HepG2 (cell line): ENCODE measurements around the gene FAM234B. TPM values are rescaled to one million over a fixed set of nuclear protein-coding genes. Genes with fewer than 3 reads are reported as not detected.

Experiments
- ATAC-seq: fragments of 200-7000 bp; cut with Tn5 transposase; 3 replicates; pipeline ENCODE4 v1.9.1; 2020; ENCODE audit warnings: mild to moderate bottlenecking, moderate library complexity
- BruUV-seq: library from RNA; stranded (reverse); fragments of 400-500 nt; replicated peaks from 2 replicates; lab custom pipeline; 2021; lab: Mats Ljungman, UMichigan
- CTCF ChIA-PET: fragments of 300-600 bp; formaldehyde crosslinking; extraction: SDS; loops from one replicate; lab custom pipeline; 2021; ENCODE audit warnings: low total read pairs, inconsistent platforms, low intra/inter-chr PET ratio; lab: Yijun Ruan, JAX
- POLR2A ChIA-PET: fragments of 350-600 bp; sonication (Branson Sonifier 250); formaldehyde crosslinking; loops from one replicate; lab custom pipeline; 2020; ENCODE audit warnings: antibody characterized with exemption, inconsistent platforms; lab: Yijun Ruan, JAX
- DNase-seq: peaks from one replicate; pipeline ENCODE4 v3.0.0-alpha.2; 2015; ENCODE audit warnings: low spot score
- FAIRE-seq: peaks from 3 replicates; lab custom pipeline; 2011; peaks lifted over from hg19 to GRCh38; lab: Jason Lieb, UNC
- H2AFZ ChIP-seq: one replicate; pipeline ENCODE4 v1.6.1; 2011; ENCODE audit warnings: low read length, inconsistent platforms
- H3K27ac ChIP-seq: fragments of 300-600 bp; 3 replicates; pipeline ENCODE4 v1.8.0; 2011; ENCODE audit warnings: mixed run types, mild to moderate bottlenecking, mixed read lengths, low read length, inconsistent platforms; ENCODE audit not compliant: insufficient read depth; ENCODE audit errors: extremely low read length
- H3K27me3 ChIP-seq, 2 experiments: fragments of 200-600 bp in 1 of 2; 2 replicates in 1 of 2; 3 replicates in 1 of 2; pipeline versions ENCODE4 v1.6.0 to v1.8.0; 2011; ENCODE audit warnings: low read length in 2 of 2, mild to moderate bottlenecking in 2 of 2, moderate library complexity in 2 of 2, inconsistent platforms in 1 of 2; ENCODE audit not compliant: insufficient read depth in 2 of 2, control insufficient read depth in 1 of 2
- H3K36me3 ChIP-seq, 2 experiments: fragments of 200-600 bp in 1 of 2; replicated peaks in 1 of 2; 2 replicates in 1 of 2; 3 replicates in 1 of 2; pipeline versions ENCODE4 v1.5.1 to v1.8.0; 2011; ENCODE audit warnings: low read length in 2 of 2, inconsistent platforms in 1 of 2; ENCODE audit not compliant: insufficient read depth in 2 of 2, control insufficient read depth in 1 of 2
- H3K4me1 ChIP-seq: 2 replicates; pipeline ENCODE4 v1.5.1; 2012; ENCODE audit warnings: low read length, inconsistent platforms; ENCODE audit not compliant: insufficient read depth
- H3K4me2 ChIP-seq: 2 replicates; pipeline ENCODE4 v1.6.0; 2011; ENCODE audit warnings: low read depth, low read length, inconsistent platforms
- H3K4me3 ChIP-seq, 3 experiments: fragments of 200-600 bp in 1 of 3; sonication (generic), shearing (Covaris generic) in 1 of 3; replicated peaks in 1 of 3; 2 replicates each; pipeline ENCODE4 v1.5.1; 2011 to 2016; ENCODE audit warnings: low read length in 3 of 3, inconsistent platforms in 2 of 3, low read depth in 2 of 3, mild to moderate bottlenecking in 2 of 3, control low read depth in 1 of 3, mixed read lengths in 1 of 3; ENCODE audit not compliant: insufficient read depth in 1 of 3
- H3K79me2 ChIP-seq: one replicate; pipeline ENCODE4 v1.6.1; 2011; ENCODE audit warnings: low read length, inconsistent platforms; ENCODE audit not compliant: insufficient read depth
- H3K9ac ChIP-seq: 2 replicates; pipeline ENCODE4 v1.6.0; 2011; ENCODE audit warnings: mild to moderate bottlenecking, low read depth, low read length, inconsistent platforms; ENCODE audit not compliant: insufficient read depth
- H3K9me3 ChIP-seq: 2 replicates; pipeline ENCODE4 v1.5.1; 2012; ENCODE audit warnings: mild to moderate bottlenecking, low read length
- H4K20me1 ChIP-seq: 2 replicates; pipeline ENCODE4 v1.6.0; 2011; ENCODE audit warnings: inconsistent platforms, mild to moderate bottlenecking, low read length, moderate library complexity; ENCODE audit not compliant: insufficient read depth
- HMG20A ChIP-seq: IDR thresholded peaks from 2 replicates; pipeline ENCODE4 v1.6.1; 2016; ENCODE audit warnings: borderline replicate concordance
- HNRNPH1 ChIP-seq: fragments of 200-400 bp; formaldehyde crosslinking; optimal IDR thresholded peaks from 2 replicates; pipeline ENCODE3; 2017; ENCODE audit warnings: mild to moderate bottlenecking, low read depth, low read length
- NFRKB ChIP-seq: fragments of 450-650 bp; IDR thresholded peaks from 2 replicates; pipeline ENCODE4 v1.6.1; 2017
- TP53 ChIP-seq: sonication (generic); formaldehyde crosslinking; conservative IDR thresholded peaks from 2 replicates; pipeline ENCODE4 v1.4.0; 2020; ENCODE audit warnings: missing genetic modification reagents
- ZNF260 ChIP-seq: sonication (generic); formaldehyde crosslinking; IDR thresholded peaks from 2 replicates; pipeline ENCODE4 v1.4.0; 2020; ENCODE audit warnings: missing genetic modification reagents, low read depth, mild to moderate bottlenecking, borderline replicate concordance
- ZNF296 ChIP-seq: sonication (generic); formaldehyde crosslinking; conservative IDR thresholded peaks from 2 replicates; pipeline ENCODE4 v1.5.0; 2020; ENCODE audit warnings: mild to moderate bottlenecking, missing genetic modification reagents
- ZNF34 ChIP-seq: sonication (generic); formaldehyde crosslinking; IDR thresholded peaks from 2 replicates; pipeline ENCODE4 v1.4.0; 2020; ENCODE audit warnings: mild to moderate bottlenecking, missing genetic modification reagents, borderline replicate concordance
- ZNF572 ChIP-seq: sonication (generic); formaldehyde crosslinking; IDR thresholded peaks from 2 replicates; pipeline ENCODE4 v1.5.1; 2020; ENCODE audit warnings: mild to moderate bottlenecking, missing genetic modification reagents
- ZNF652 ChIP-seq: IDR thresholded peaks from 2 replicates; pipeline ENCODE4 v1.6.1; 2016; ENCODE audit warnings: low read depth, borderline replicate concordance
- ZNF766 ChIP-seq: sonication (generic); formaldehyde crosslinking; IDR thresholded peaks from 2 replicates; pipeline ENCODE4 v1.5.0; 2020; ENCODE audit warnings: missing genetic modification reagents, borderline replicate concordance
- WGBS: methylation state at CpG from one replicate; pipeline ENCODE4 v1.1.6; 2017; ENCODE audit warnings: low lambda C conversion rate; 5-methylcytosine and 5-hydroxymethylcytosine counted together
- in situ Hi-C: cut with HindIII; loops from 2 replicates; pipeline ENCODE4 v1.10.0; 2017; ENCODE audit warnings: low pct_unique_long_range_greater_than_20kb; ENCODE audit not compliant: extremely low pct_ligation_motif_present
- intact Hi-C: fragments of 100-400 bp; cut with micrococcal nuclease; formaldehyde crosslinking; loops from one replicate; pipeline ENCODE4 v1.10.0; 2022; ENCODE audit not compliant: unreplicated experiment
- polyA plus RNA-seq, 8 experiments: library from polyadenylated mRNA; depleted of rRNA in 3 of 8; stranded (reverse) in 7 of 8; unstranded in 1 of 8; fragments of >200 nt; fragmentation: Illumina TruSeq in 4 of 8; extraction: Trizol in 4 of 8; gene quantifications; 2 replicates each; pipeline versions ENCODE4 v1.2.1 to v1.2.3, GENCODE V29; 2011 to 2016; ENCODE audit warnings: low read depth in 4 of 8, missing spikeins in 1 of 8, mixed read lengths in 1 of 8; ENCODE audit not compliant: insufficient read depth in 1 of 8
- total RNA-seq, 5 experiments: library from RNA; depleted of rRNA; stranded (reverse); fragments of >200 nt; fragmentation: Illumina TruSeq; extraction: Trizol; gene quantifications; 2 replicates each; pipeline ENCODE4 v1.2.3, GENCODE V29; 2016; ENCODE audit warnings: low read depth in 1 of 5
- TF ChIP-seq, protein P1 (sequence below): sonication (generic); formaldehyde crosslinking; IDR thresholded peaks from 2 replicates; pipeline ENCODE4 v1.4.0; 2020; ENCODE audit warnings: missing genetic modification reagents
- TF ChIP-seq, protein P2 (sequence below): sonication (generic); formaldehyde crosslinking; IDR thresholded peaks from 2 replicates; pipeline ENCODE4 v1.4.0; 2020; ENCODE audit warnings: low read depth, mild to moderate bottlenecking, missing genetic modification reagents

The FAM234B gene
- total and polyA plus RNA-seq, 2 of the 13 experiments (the other 11 are each of a cell fraction or from before 2014, with no cell fraction given), result 7.8 to 13.8 TPM

DNA sequence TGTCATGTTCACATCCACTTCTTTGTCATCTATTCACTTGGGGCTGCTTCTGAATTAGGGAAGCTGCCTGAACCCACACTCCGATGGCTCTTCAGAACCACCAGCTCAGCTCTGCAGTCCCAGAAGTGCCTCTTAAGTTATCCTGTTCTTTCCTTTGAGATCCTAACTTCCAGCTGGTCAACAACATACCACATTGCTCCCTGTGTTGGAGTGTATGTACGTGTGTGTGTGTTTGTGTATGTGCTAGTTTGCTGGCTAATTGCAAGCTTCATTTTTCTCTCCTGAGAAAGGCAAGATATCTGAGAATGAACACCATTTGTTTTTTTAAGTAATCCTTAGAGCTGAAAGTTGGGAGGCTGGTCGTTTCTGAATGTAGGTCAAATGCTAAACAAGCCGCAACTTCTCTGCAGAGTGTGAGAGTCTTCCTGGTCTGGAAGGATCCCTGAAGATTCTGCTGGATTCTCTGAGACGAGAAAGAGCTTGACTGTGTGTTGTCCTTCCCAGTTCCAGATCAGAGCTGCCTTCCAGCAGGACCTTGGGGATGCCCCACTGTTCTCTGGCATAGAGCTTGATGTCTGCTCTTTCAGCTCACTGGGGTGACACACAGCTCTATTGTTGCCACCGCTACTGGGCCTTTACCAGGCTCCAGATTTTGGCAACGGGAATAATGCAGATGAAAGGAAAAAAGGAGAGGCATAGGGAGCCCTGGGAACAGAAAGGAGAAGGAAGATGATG lies 58.4 kb downstream of the FAM234B start:
- Histone ChIP-seq H4K20me1 (no peaks in the 10 kb centered on the region), H3K9ac (no peak overlapping the region), H3K4me3 (no peak overlapping the region), H3K27ac (no peak overlapping the region), H3K9me3 (no peaks in the 10 kb centered on the region)
- 22% methylated on average over 7 of the region's 7 CpGs for WGBS
- DNase-seq, result no peak
- TF ChIP-seq ZNF260 (no peak), ZNF572 (CRISPR knock-in tag) (no peak), NFRKB (no peak)
- TF ChIP-seq, protein P1, sequence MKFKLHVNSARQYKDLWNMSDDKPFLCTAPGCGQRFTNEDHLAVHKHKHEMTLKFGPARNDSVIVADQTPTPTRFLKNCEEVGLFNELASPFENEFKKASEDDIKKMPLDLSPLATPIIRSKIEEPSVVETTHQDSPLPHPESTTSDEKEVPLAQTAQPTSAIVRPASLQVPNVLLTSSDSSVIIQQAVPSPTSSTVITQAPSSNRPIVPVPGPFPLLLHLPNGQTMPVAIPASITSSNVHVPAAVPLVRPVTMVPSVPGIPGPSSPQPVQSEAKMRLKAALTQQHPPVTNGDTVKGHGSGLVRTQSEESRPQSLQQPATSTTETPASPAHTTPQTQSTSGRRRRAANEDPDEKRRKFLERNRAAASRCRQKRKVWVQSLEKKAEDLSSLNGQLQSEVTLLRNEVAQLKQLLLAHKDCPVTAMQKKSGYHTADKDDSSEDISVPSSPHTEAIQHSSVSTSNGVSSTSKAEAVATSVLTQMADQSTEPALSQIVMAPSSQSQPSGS (CRISPR knock-in tag), result no peak
- TF ChIP-seq, all 625 proteins: peak for 0
- FAIRE-seq (no peak), ATAC-seq (no peak)
- ChIA-PET POLR2A (no interaction called here), CTCF (no interaction called here)
- H3K4me1 ChIP-seq, result peaks cover 34% of the 10 kb centered on the region
- intact Hi-C loops (loop anchor here (5.0 to 10.0 kb wide), 2 partner anchors 100 to 178 kb away; partner anchors contain the start of gene HEBP1), in situ Hi-C loops (no loop called here)
- BruUV-seq, result no TSS peak
- no peaks in the 10 kb centered on the region for H3K79me2 ChIP-seq
- H3K36me3 ChIP-seq, result no peaks in the 10 kb centered on the region
- peaks cover 0 to 34% of the 10 kb centered on the region in 2 experiments; a peak in 4 of 5 replicates for H3K27me3 ChIP-seq
- H3K4me2 ChIP-seq, result no peak overlapping the region
- H2AFZ ChIP-seq, result no peak overlapping the region

DNA sequence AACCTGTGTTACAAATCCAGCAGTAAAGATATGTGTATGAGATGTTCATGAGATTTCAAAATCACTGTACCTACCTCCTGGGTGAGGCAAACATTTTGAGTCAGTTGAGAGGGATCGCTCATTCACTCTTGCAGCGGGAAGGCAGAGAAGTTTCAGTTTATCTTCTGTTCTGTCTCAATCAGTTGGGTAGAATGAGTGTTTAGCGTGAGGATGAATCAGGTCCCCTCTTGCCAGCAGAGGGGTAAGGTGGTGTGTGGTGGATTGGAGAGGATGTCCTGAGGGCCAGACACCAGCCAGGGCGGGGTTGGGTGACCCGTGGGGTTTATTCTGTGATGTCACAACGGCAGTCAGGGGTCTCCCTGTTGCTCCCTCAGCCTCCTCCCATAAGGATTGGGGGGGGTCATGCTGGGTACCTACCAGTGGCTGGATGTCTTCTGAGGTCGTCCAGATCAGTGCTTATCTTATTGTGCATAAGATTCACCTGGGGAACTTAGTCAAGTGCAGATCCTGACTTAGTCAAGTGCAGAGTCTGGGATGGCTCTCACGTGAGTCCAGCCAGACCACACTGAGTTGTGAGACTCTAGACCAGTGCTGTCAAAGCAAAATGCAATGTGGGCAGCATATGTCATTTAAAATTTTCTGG lies 59.3 kb downstream of the FAM234B start, which contains the start of gene GSG1:
TSS of gene GSG1 (minus strand) at position 277 of the 643 bp plus-strand sequence. CDS start at position 122, 155 bp downstream.
- Histone ChIP-seq H3K36me3 (no peaks in the 10 kb centered on the region), H3K4me3 (no peak within 1 kb of the TSS), H3K27me3 (peaks cover 0 to 34% of the 10 kb centered on the region in 2 experiments; a peak in 4 of 5 replicates), H2AFZ (no peak within 1 kb of the TSS), H3K79me2 (no peaks in the 10 kb centered on the region), H3K9me3 (no peaks in the 10 kb centered on the region; the same call in 1 of the 2 replicates), H4K20me1 (no peaks in the 10 kb centered on the region), H3K27ac (no peak within 1 kb of the TSS), H3K4me1 (peaks cover 25% of the 10 kb centered on the region), H3K4me2 (no peak within 1 kb of the TSS), H3K9ac (no peak within 1 kb of the TSS)
- in situ Hi-C loops (no loop called here), intact Hi-C loops (loop anchor here (5.0 to 10.0 kb wide), 2 partner anchors 101 to 179 kb away; partner anchors contain the start of gene HEBP1)
- no peak for DNase-seq
- 16% methylated on average over 5 of the region's 8 CpGs for WGBS
- BruUV-seq, result no TSS peak
- ChIA-PET CTCF (no interaction called here), POLR2A (no interaction called here)
- no peak for ATAC-seq
- no peak for FAIRE-seq
- TF ChIP-seq ZNF766 (CRISPR knock-in tag), result no peak
- TF ChIP-seq ZNF652 (CRISPR knock-in tag), result no peak
- TF ChIP-seq, protein P2, sequence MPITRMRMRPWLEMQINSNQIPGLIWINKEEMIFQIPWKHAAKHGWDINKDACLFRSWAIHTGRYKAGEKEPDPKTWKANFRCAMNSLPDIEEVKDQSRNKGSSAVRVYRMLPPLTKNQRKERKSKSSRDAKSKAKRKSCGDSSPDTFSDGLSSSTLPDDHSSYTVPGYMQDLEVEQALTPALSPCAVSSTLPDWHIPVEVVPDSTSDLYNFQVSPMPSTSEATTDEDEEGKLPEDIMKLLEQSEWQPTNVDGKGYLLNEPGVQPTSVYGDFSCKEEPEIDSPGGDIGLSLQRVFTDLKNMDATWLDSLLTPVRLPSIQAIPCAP (CRISPR knock-in tag), result no peak
- no peak for TF ChIP-seq HMG20A (CRISPR knock-in tag)
- no peak for TF ChIP-seq HNRNPH1
- TF ChIP-seq ZNF296 (CRISPR knock-in tag), result no peak
- TF ChIP-seq TP53 (CRISPR knock-in tag), result no peak
- TF ChIP-seq ZNF34 (CRISPR knock-in tag), result no peak
